ENCODE data around the gene TMEM203.

TMEM203 gene

DNA sequence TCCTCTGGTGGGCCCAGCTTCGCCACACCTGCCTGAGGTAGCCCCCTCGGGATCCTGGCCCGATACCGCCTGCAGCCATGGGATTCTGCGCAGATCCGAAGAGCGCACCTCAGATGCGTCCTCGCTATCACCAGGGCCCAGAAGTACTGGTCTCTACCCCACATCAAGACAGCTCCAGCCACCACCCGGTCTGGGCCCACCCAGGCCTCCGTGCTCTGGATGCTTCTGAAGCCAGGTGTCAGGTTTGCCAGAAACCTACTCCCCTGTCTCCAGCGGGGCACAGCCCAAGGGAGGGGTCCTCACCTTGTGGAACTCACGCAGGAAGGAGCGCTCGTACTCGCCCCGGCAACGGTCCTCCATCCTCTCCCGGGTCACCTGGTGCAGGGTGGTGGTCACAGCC lies 19.5 kb downstream of the TMEM203 start:
- Histone ChIP-seq H3K9me3 (ENCODE audit: insufficient read depth, low read depth, low read length) (peaks cover 2% of the 10 kb centered on the region), H4K8ac (ENCODE audit: low read depth, low read length) (no peak overlapping the region), H3K4me3 (ENCODE audit: low read depth, low read length) (no peak overlapping the region), H3K4me1 (ENCODE audit: control insufficient read depth in 1 of 2, insufficient read depth in 2 of 2, low read length in 2 of 2) (peaks cover 17 to 18% of the 10 kb centered on the region in 2 experiments), H4K12ac (ENCODE audit: low read depth, low read length) (no peak overlapping the region), H3K27ac (ENCODE audit: low read depth, low read length) (no peak overlapping the region), H4K91ac (ENCODE audit: low read depth, low read length) (no peak overlapping the region), H3K4me2 (ENCODE audit: low read length) (no peak overlapping the region), H3K79me1 (ENCODE audit: low read length) (peaks cover 5% of the 10 kb centered on the region), H2BK5ac (ENCODE audit: low read depth, low read length, poor library complexity) (no peak overlapping the region), H3K18ac (ENCODE audit: low read length) (no peak overlapping the region), H2BK12ac (ENCODE audit: low read length) (no peak overlapping the region), H3K79me2 (ENCODE audit: control insufficient read depth, insufficient read depth, low read length, poor library complexity) (peaks cover 8% of the 10 kb centered on the region), H3K36me3 (ENCODE audit: control insufficient read depth in 1 of 2, insufficient read depth in 2 of 2, low read length in 2 of 2) (peaks cover 69 to 72% of the 10 kb centered on the region in 2 experiments), H3K27me3 (ENCODE audit: insufficient read depth, low read length) (no peaks in the 10 kb centered on the region), H3K9ac (ENCODE audit: low read length) (no peak overlapping the region), H2BK120ac (ENCODE audit: insufficient read depth, low read length, poor library complexity) (no peak overlapping the region), H2AFZ (ENCODE audit: insufficient read depth, low read length, poor library complexity) (no peak overlapping the region), H3K4ac (ENCODE audit: low read depth, low read length) (no peak overlapping the region), H2AK5ac (ENCODE audit: low read length) (no peak overlapping the region), H3K14ac (ENCODE audit: low read length) (no peak overlapping the region), H3K23ac (ENCODE audit: low read length) (no peak overlapping the region)
- DNase-seq = no peak
- no CpG with 5 or more reads among the region's 19 CpGs for WGBS (ENCODE audit: extremely low coverage, insufficient coverage, insufficient read length)

DNA sequence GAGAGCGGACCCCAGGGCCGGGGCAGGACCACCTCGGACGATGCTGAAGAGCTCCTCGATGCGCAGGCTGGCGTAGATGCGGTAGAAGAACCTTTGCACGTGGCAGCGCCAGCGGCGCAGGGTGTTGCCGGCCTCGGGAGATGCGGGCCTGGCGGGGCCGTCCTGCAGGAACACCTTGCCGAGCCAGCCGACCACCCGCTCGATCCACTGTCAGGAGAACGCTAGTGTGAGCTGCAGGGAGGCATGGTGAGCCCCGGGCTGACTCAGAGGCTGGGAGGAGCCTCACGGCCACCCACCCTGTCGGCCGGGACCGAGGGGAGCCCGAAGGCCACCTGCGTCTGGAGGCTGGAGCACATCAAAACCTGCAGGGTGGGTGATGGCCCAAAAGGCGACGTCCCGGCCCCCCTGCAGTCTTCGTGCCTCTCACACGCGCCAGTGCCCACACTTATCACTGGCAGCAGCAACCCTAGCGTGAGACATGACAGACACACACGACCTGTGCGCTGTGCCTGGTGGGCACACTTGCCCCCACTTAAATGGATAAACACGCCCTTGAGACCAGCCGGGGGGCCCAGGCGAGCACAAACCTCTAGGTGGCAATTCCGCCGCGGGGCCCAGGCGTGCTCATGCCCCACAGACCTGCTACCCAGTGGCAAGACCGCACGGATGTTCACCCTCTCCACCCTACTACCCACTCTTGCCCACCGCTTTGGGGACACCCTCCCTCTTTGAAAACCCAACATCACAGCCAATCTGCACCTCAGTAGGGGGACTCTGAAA lies 20.4 kb downstream of the TMEM203 start:
- H2BK12ac ChIP-seq (ENCODE audit: low read length) = no peak overlapping the region
- no peak overlapping the region for H4K12ac ChIP-seq (ENCODE audit: low read depth, low read length)
- H3K14ac ChIP-seq (ENCODE audit: low read length) = no peak overlapping the region
- H3K4me3 ChIP-seq (ENCODE audit: low read depth, low read length) = no peak overlapping the region
- H3K79me2 ChIP-seq (ENCODE audit: control insufficient read depth, insufficient read depth, low read length, poor library complexity) = peaks cover 8% of the 10 kb centered on the region
- H2AK5ac ChIP-seq (ENCODE audit: low read length) = no peak overlapping the region
- H4K91ac ChIP-seq (ENCODE audit: low read depth, low read length) = no peak overlapping the region
- no peak overlapping the region for H3K4me2 ChIP-seq (ENCODE audit: low read length)
- H3K9ac ChIP-seq (ENCODE audit: low read length) = no peak overlapping the region
- H3K9me3 ChIP-seq (ENCODE audit: insufficient read depth, low read depth, low read length) = peaks cover 2% of the 10 kb centered on the region
- no peak overlapping the region for H3K27ac ChIP-seq (ENCODE audit: low read depth, low read length)
- no peak overlapping the region for H3K4ac ChIP-seq (ENCODE audit: low read depth, low read length)
- DNase-seq = no peak
- H4K8ac ChIP-seq (ENCODE audit: low read depth, low read length) = no peak overlapping the region
- no peak overlapping the region for H2BK120ac ChIP-seq (ENCODE audit: insufficient read depth, low read length, poor library complexity)
- H3K79me1 ChIP-seq (ENCODE audit: low read length) = peaks cover 5% of the 10 kb centered on the region
- H3K23ac ChIP-seq (ENCODE audit: low read length) = no peak overlapping the region
- peaks cover 17 to 18% of the 10 kb centered on the region in 2 experiments for H3K4me1 ChIP-seq (ENCODE audit: control insufficient read depth in 1 of 2, insufficient read depth in 2 of 2, low read length in 2 of 2)
- no peak overlapping the region for H2BK5ac ChIP-seq (ENCODE audit: low read depth, low read length, poor library complexity)
- no peaks in the 10 kb centered on the region for H3K27me3 ChIP-seq (ENCODE audit: insufficient read depth, low read length)
- no peak overlapping the region for H2AFZ ChIP-seq (ENCODE audit: insufficient read depth, low read length, poor library complexity)
- peaks cover 69 to 72% of the 10 kb centered on the region in 2 experiments for H3K36me3 ChIP-seq (ENCODE audit: control insufficient read depth in 1 of 2, insufficient read depth in 2 of 2, low read length in 2 of 2)
- H3K18ac ChIP-seq (ENCODE audit: low read length) = no peak overlapping the region
- no CpG with 5 or more reads among the region's 48 CpGs for WGBS (ENCODE audit: extremely low coverage, insufficient coverage, insufficient read length)

DNA sequence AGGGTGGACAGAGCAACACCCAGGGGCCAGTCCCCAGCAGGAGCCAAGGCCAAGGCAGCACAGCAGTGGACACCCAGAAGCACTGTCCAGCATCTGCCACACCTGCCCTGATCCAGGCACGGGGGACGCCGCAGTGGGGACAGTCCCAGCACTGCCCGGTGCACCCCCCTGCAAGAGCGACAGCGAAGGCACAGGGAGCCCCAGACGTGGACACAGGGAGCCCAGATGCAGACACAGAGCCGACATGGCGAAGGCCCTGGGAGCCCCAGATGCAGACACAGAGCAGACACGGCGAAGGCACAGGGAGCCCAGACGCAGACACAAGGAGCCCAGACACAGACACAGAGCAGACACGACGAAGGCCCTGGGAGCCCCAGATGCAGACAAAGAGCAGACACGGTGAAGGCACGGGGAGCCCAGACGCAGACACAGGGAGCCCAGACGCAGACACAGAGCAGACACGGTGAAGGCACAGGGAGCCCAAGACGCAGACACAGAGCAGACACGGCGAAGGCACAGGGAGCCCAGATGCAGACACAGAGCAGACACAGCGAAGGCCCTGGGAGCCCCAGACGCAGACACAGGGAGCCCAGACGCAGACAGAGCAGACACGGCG lies 21.4 kb downstream of the TMEM203 start:
- peaks cover 2% of the 10 kb centered on the region for H3K9me3 ChIP-seq (ENCODE audit: insufficient read depth, low read depth, low read length)
- no peak overlapping the region for H3K14ac ChIP-seq (ENCODE audit: low read length)
- H2AK5ac ChIP-seq (ENCODE audit: low read length) = no peak overlapping the region
- H2BK12ac ChIP-seq (ENCODE audit: low read length) = no peak overlapping the region
- no peak overlapping the region for H3K4me2 ChIP-seq (ENCODE audit: low read length)
- H3K79me2 ChIP-seq (ENCODE audit: control insufficient read depth, insufficient read depth, low read length, poor library complexity) = peaks cover 6% of the 10 kb centered on the region
- H4K8ac ChIP-seq (ENCODE audit: low read depth, low read length) = no peak overlapping the region
- H4K12ac ChIP-seq (ENCODE audit: low read depth, low read length) = no peak overlapping the region
- no peak overlapping the region for H4K91ac ChIP-seq (ENCODE audit: low read depth, low read length)
- no peak overlapping the region for H2BK5ac ChIP-seq (ENCODE audit: low read depth, low read length, poor library complexity)
- H3K23ac ChIP-seq (ENCODE audit: low read length) = no peak overlapping the region
- no peak overlapping the region for H3K9ac ChIP-seq (ENCODE audit: low read length)
- no peak overlapping the region for H3K18ac ChIP-seq (ENCODE audit: low read length)
- H3K27me3 ChIP-seq (ENCODE audit: insufficient read depth, low read length) = no peaks in the 10 kb centered on the region
- no peak overlapping the region for H3K27ac ChIP-seq (ENCODE audit: low read depth, low read length)
- H3K4ac ChIP-seq (ENCODE audit: low read depth, low read length) = no peak overlapping the region
- no peak for DNase-seq
- peaks cover 5% of the 10 kb centered on the region for H3K79me1 ChIP-seq (ENCODE audit: low read length)
- no peak overlapping the region for H2AFZ ChIP-seq (ENCODE audit: insufficient read depth, low read length, poor library complexity)
- peaks cover 8 to 9% of the 10 kb centered on the region in 2 experiments for H3K4me1 ChIP-seq (ENCODE audit: control insufficient read depth in 1 of 2, insufficient read depth in 2 of 2, low read length in 2 of 2)
- no CpG with 5 or more reads among the region's 27 CpGs for WGBS (ENCODE audit: extremely low coverage, insufficient coverage, insufficient read length)
- H3K36me3 ChIP-seq (ENCODE audit: control insufficient read depth in 1 of 2, insufficient read depth in 2 of 2, low read length in 2 of 2) = peaks cover 74 to 77% of the 10 kb centered on the region in 2 experiments
- H2BK120ac ChIP-seq (ENCODE audit: insufficient read depth, low read length, poor library complexity) = no peak overlapping the region
- H3K4me3 ChIP-seq (ENCODE audit: low read depth, low read length) = no peak overlapping the region

DNA sequence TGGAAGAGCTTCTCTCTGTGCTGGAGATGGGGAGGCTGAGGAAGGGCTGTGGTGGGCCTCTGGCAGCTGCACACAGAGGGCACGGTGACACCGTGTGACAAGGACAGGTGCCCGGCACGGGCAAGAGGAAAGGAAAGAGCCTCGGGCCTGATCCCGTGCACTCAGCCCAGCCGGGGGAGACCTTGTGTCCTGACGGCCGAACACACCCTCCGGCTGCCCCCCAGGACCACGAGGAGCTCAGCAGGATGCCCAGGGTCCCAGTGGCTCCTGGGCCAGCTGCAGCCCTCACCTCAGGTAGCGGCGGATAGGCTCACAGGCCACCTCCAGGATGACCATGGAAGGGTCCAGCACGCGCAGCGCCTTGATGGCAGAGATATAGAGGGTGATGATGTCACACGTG lies 22.6 kb downstream of the TMEM203 start:
- Histone ChIP-seq H3K4me3 (ENCODE audit: low read depth, low read length) (no peak overlapping the region), H2AFZ (ENCODE audit: insufficient read depth, low read length, poor library complexity) (no peak overlapping the region), H2AK5ac (ENCODE audit: low read length) (no peak overlapping the region), H3K23ac (ENCODE audit: low read length) (no peak overlapping the region), H3K36me3 (ENCODE audit: control insufficient read depth in 1 of 2, insufficient read depth in 2 of 2, low read length in 2 of 2) (peaks cover 78 to 84% of the 10 kb centered on the region in 2 experiments), H3K79me2 (ENCODE audit: control insufficient read depth, insufficient read depth, low read length, poor library complexity) (no peaks in the 10 kb centered on the region), H4K8ac (ENCODE audit: low read depth, low read length) (no peak overlapping the region), H3K4me2 (ENCODE audit: low read length) (no peak overlapping the region), H3K27ac (ENCODE audit: low read depth, low read length) (no peak overlapping the region), H3K14ac (ENCODE audit: low read length) (no peak overlapping the region), H3K4ac (ENCODE audit: low read depth, low read length) (no peak overlapping the region), H3K18ac (ENCODE audit: low read length) (no peak overlapping the region), H3K27me3 (ENCODE audit: insufficient read depth, low read length) (no peaks in the 10 kb centered on the region), H2BK5ac (ENCODE audit: low read depth, low read length, poor library complexity) (no peak overlapping the region), H4K12ac (ENCODE audit: low read depth, low read length) (no peak overlapping the region), H3K9me3 (ENCODE audit: insufficient read depth, low read depth, low read length) (peaks cover 2% of the 10 kb centered on the region), H4K91ac (ENCODE audit: low read depth, low read length) (no peak overlapping the region), H3K79me1 (ENCODE audit: low read length) (no peaks in the 10 kb centered on the region), H3K4me1 (ENCODE audit: control insufficient read depth in 1 of 2, insufficient read depth in 2 of 2, low read length in 2 of 2) (peaks cover 8 to 10% of the 10 kb centered on the region in 2 experiments), H2BK120ac (ENCODE audit: insufficient read depth, low read length, poor library complexity) (no peak overlapping the region), H3K9ac (ENCODE audit: low read length) (no peak overlapping the region), H2BK12ac (ENCODE audit: low read length) (no peak overlapping the region)
- no peak for DNase-seq
- no CpG with 5 or more reads among the region's 17 CpGs for WGBS (ENCODE audit: extremely low coverage, insufficient coverage, insufficient read length)

Data from trophoblast cell (in vitro differentiated cells and primary cell).